H1 (cell line): ENCODE results near the gene CACUL1. TPM values are rescaled to one million over a fixed set of nuclear protein-coding genes. Genes with fewer than 3 reads are reported as not detected.

Source experiments
- CTCF ChIA-PET: fragments of 300-600 bp; sonication (Branson Sonifier 250); formaldehyde crosslinking; loops from one replicate; lab custom pipeline; 2021; ENCODE audit not compliant: partially characterized antibody; lab: Charles Lee
- POLR2A ChIA-PET: fragments of 300-600 bp; sonication (Branson Sonifier 250); formaldehyde crosslinking; loops from one replicate; lab custom pipeline; 2021; ENCODE audit warnings: inconsistent platforms; ENCODE audit not compliant: partially characterized antibody; lab: Charles Lee
- DNase-seq, 2 experiments: peaks; one replicate each; pipeline versions ENCODE4 v3.0.0 to v3.0.0-alpha.2; 2010 to 2022; ENCODE audit warnings: low spot score in 2 of 2, low read depth in 1 of 2, mixed read lengths in 1 of 2
- FAIRE-seq: peaks from 2 replicates; lab custom pipeline; 2011; peaks lifted over from hg19 to GRCh38; lab: Jason Lieb, UNC
- H2AFZ ChIP-seq: 2 replicates; pipeline ENCODE4 v1.8.1; 2012; ENCODE audit warnings: low read length, inconsistent platforms
- H2AK5ac ChIP-seq: 2 replicates; pipeline ENCODE4 v1.6.1; 2013; ENCODE audit warnings: low read depth, low read length
- H2BK120ac ChIP-seq: replicated peaks from 2 replicates; pipeline ENCODE3; 2013; ENCODE audit warnings: low read depth, low read length, inconsistent platforms
- H2BK12ac ChIP-seq: 2 replicates; pipeline ENCODE4 v1.6.1; 2013; ENCODE audit warnings: low read depth, low read length
- H2BK15ac ChIP-seq: 2 replicates; pipeline ENCODE4 v1.6.1; 2013; ENCODE audit warnings: low read length
- H2BK20ac ChIP-seq: 2 replicates; pipeline ENCODE4 v1.6.1; 2013; ENCODE audit warnings: low read length
- H2BK5ac ChIP-seq: 2 replicates; pipeline ENCODE4 v1.6.1; 2013; ENCODE audit warnings: low read depth, low read length
- H3K14ac ChIP-seq: 2 replicates; pipeline ENCODE4 v1.6.1; 2013; ENCODE audit warnings: inconsistent platforms; ENCODE audit not compliant: insufficient read length
- H3K18ac ChIP-seq: 2 replicates; pipeline ENCODE4 v1.6.1; 2013; ENCODE audit warnings: low read length; ENCODE audit errors: extremely low read depth
- H3K23ac ChIP-seq: 2 replicates; pipeline ENCODE4 v1.6.1; 2013; ENCODE audit warnings: inconsistent platforms; ENCODE audit not compliant: insufficient read length
- H3K23me2 ChIP-seq: 2 replicates; pipeline ENCODE4 v1.6.1; 2013; ENCODE audit warnings: low read depth, low read length
- H3K27ac ChIP-seq: 2 replicates; pipeline ENCODE4 v1.6.1; 2011; ENCODE audit warnings: low read depth, low read length, inconsistent platforms
- H3K27me3 ChIP-seq, 4 experiments: replicated peaks in 1 of 4; 1 replicate in 1 of 4; 2 replicates in 3 of 4; pipeline versions ENCODE4 v1.6.1 to v1.8.1; 2011 to 2013; ENCODE audit warnings: low read length in 3 of 4, mild to moderate bottlenecking in 3 of 4, inconsistent platforms in 2 of 4, mixed read lengths in 2 of 4, moderate library complexity in 1 of 4; ENCODE audit not compliant: control insufficient read depth in 3 of 4, insufficient read depth in 3 of 4; ENCODE audit errors: extremely low read depth in 1 of 4
- H3K36me3 ChIP-seq, 4 experiments: 2 replicates each; pipeline versions ENCODE4 v1.6.1 to v1.8.1; 2011 to 2013; ENCODE audit warnings: mild to moderate bottlenecking in 4 of 4, low read length in 3 of 4, moderate library complexity in 2 of 4, control low read depth in 1 of 4, inconsistent platforms in 1 of 4; ENCODE audit not compliant: insufficient read depth in 4 of 4, control insufficient read depth in 2 of 4
- H3K4ac ChIP-seq: replicated peaks from 2 replicates; pipeline ENCODE3; 2013; ENCODE audit warnings: low read length, low read depth, mixed read lengths, inconsistent platforms; ENCODE audit not compliant: insufficient read length
- H3K4me1 ChIP-seq, 4 experiments: replicated peaks in 1 of 4; 1 replicate in 1 of 4; 2 replicates in 3 of 4; pipeline versions ENCODE4 v1.6.1 to v1.8.1; 2011 to 2013; ENCODE audit warnings: low read length in 3 of 4, inconsistent platforms in 2 of 4, mixed read lengths in 1 of 4; ENCODE audit not compliant: insufficient read depth in 4 of 4, control insufficient read depth in 3 of 4
- H3K4me2 ChIP-seq, 2 experiments: 2 replicates each; pipeline versions ENCODE4 v1.6.1 to v1.8.1; 2011 to 2013; ENCODE audit warnings: low read depth in 2 of 2, low read length in 2 of 2, control low read depth in 1 of 2, inconsistent platforms in 1 of 2, mild to moderate bottlenecking in 1 of 2; ENCODE audit not compliant: insufficient read depth in 1 of 2
- H3K4me3 ChIP-seq, 4 experiments: fragments of 200-600, 300-600 bp in 1 of 4; sonication (generic), shearing (Covaris generic), sonication (Bioruptor Twin) in 1 of 4; 2 replicates each; pipeline versions ENCODE4 v1.5.1 to v1.8.1; 2011 to 2016; ENCODE audit warnings: low read length in 4 of 4, low read depth in 3 of 4, control low read depth in 2 of 4, inconsistent platforms in 2 of 4, mild to moderate bottlenecking in 2 of 4, mixed read lengths in 1 of 4, moderate library complexity in 1 of 4; ENCODE audit not compliant: insufficient read depth in 2 of 4; ENCODE audit errors: extremely low read depth in 1 of 4
- H3K56ac ChIP-seq: replicated peaks from 2 replicates; pipeline ENCODE3; 2013; ENCODE audit warnings: low read depth, mild to moderate bottlenecking, mixed read lengths, low read length, inconsistent platforms; ENCODE audit not compliant: insufficient read length
- H3K79me1 ChIP-seq: 2 replicates; pipeline ENCODE4 v1.6.1; 2013; ENCODE audit warnings: low read depth, low read length, control low read depth
- H3K79me2 ChIP-seq, 2 experiments: 2 replicates each; pipeline versions ENCODE4 v1.6.1 to v1.8.1; 2012 to 2013; ENCODE audit warnings: low read length in 2 of 2, mild to moderate bottlenecking in 2 of 2, inconsistent platforms in 1 of 2; ENCODE audit not compliant: insufficient read depth in 2 of 2, control insufficient read depth in 1 of 2
- H3K9ac ChIP-seq, 4 experiments: replicated peaks in 1 of 4; 1 replicate in 1 of 4; 2 replicates in 3 of 4; pipeline versions ENCODE4 v1.6.1 to v1.8.1; 2011 to 2013; ENCODE audit warnings: low read depth in 3 of 4, low read length in 3 of 4, control low read depth in 2 of 4, mild to moderate bottlenecking in 2 of 4, moderate library complexity in 2 of 4, inconsistent platforms in 1 of 4; ENCODE audit errors: extremely low read depth in 1 of 4
- H3K9me3 ChIP-seq, 2 experiments: 2 replicates each; pipeline versions ENCODE4 v1.6.1 to v1.8.1; 2012 to 2013; ENCODE audit warnings: mild to moderate bottlenecking in 2 of 2, moderate library complexity in 2 of 2, control low read depth in 1 of 2, inconsistent platforms in 1 of 2, low read depth in 1 of 2, low read length in 1 of 2, mixed read lengths in 1 of 2; ENCODE audit not compliant: insufficient read depth in 2 of 2
- H4K20me1 ChIP-seq, 2 experiments: replicated peaks in 1 of 2; 2 replicates each; pipeline versions ENCODE3 to v1.8.1; 2011 to 2013; ENCODE audit warnings: inconsistent platforms in 2 of 2, low read length in 2 of 2, mild to moderate bottlenecking in 1 of 2; ENCODE audit not compliant: insufficient read depth in 2 of 2, control insufficient read depth in 1 of 2
- H4K5ac ChIP-seq: 2 replicates; pipeline ENCODE4 v1.6.1; 2013; ENCODE audit warnings: low read length, low read depth, mixed read lengths, inconsistent platforms; ENCODE audit not compliant: insufficient read length
- H4K8ac ChIP-seq: 2 replicates; pipeline ENCODE4 v1.8.0; 2013; ENCODE audit warnings: mild to moderate bottlenecking, moderate library complexity, low read length, inconsistent platforms; ENCODE audit not compliant: insufficient read depth; ENCODE audit errors: extremely low read depth
- H4K91ac ChIP-seq: replicated peaks from 2 replicates; pipeline ENCODE3; 2013; ENCODE audit warnings: low read length, mixed read lengths, inconsistent platforms; ENCODE audit not compliant: insufficient read length
- CTCF ChIP-seq, 3 experiments: IDR thresholded peaks; 1 replicate in 2 of 3; 2 replicates in 1 of 3; pipeline versions ENCODE4 v1.5.1 to v1.6.1; 2011; ENCODE audit warnings: low read length in 3 of 3, mild to moderate bottlenecking in 3 of 3, inconsistent platforms in 2 of 3, low read depth in 1 of 3, moderate library complexity in 1 of 3; ENCODE audit not compliant: insufficient read depth in 1 of 3; ENCODE audit errors: control extremely low read depth in 1 of 3
- FOSL1 ChIP-seq: IDR thresholded peaks from 2 replicates; pipeline ENCODE4 v1.6.1; 2011; ENCODE audit warnings: mild to moderate bottlenecking, low read depth, low read length, moderate library complexity; ENCODE audit not compliant: insufficient read depth
- HDAC2 ChIP-seq, 2 experiments: fragments of 300-600 bp in 1 of 2; sonication (generic) in 1 of 2; IDR thresholded peaks; 2 replicates each; pipeline ENCODE4 v1.6.1; 2011 to 2012; ENCODE audit warnings: low read depth in 2 of 2, low read length in 2 of 2, mild to moderate bottlenecking in 2 of 2, moderate library complexity in 2 of 2, borderline replicate concordance in 1 of 2, inconsistent platforms in 1 of 2
- JUND ChIP-seq: IDR thresholded peaks from 2 replicates; pipeline ENCODE4 v1.6.1; 2011; ENCODE audit warnings: mild to moderate bottlenecking, improper control_type of control experiment, low read length
- NANOG ChIP-seq: IDR thresholded peaks from 2 replicates; pipeline ENCODE4 v1.6.1; 2011; ENCODE audit warnings: low read length, low read depth, mild to moderate bottlenecking, inconsistent platforms; ENCODE audit not compliant: insufficient read depth, poor library complexity, severe bottlenecking
- RFX5 ChIP-seq: IDR thresholded peaks from 2 replicates; pipeline ENCODE4 v1.6.1; 2011; ENCODE audit warnings: low read depth, low read length, improper control_type of control experiment, borderline replicate concordance
- SIX5 ChIP-seq: IDR thresholded peaks from 2 replicates; pipeline ENCODE4 v1.6.1; 2011; ENCODE audit warnings: mild to moderate bottlenecking, low read depth, low read length
- SP1 ChIP-seq: IDR thresholded peaks from 2 replicates; pipeline ENCODE4 v1.6.1; 2011; ENCODE audit warnings: low read depth, low read length
- SUZ12 ChIP-seq: fragments of 200-600 bp; sonication (generic); IDR thresholded peaks from 2 replicates; pipeline ENCODE4 v1.6.1; 2012; ENCODE audit warnings: mild to moderate bottlenecking, inconsistent platforms, low read length, moderate library complexity, mixed read lengths
- TBP ChIP-seq: IDR thresholded peaks from 2 replicates; pipeline ENCODE4 v1.6.1; 2011; ENCODE audit warnings: low read depth, low read length, improper control_type of control experiment
- WGBS, 2 experiments: shearing (Covaris generic) in 1 of 2; methylation state at CpG; one replicate each; pipeline versions ENCODE4 v1.1.6 to v1.1.7; 2013 to 2015; ENCODE audit warnings: low lambda C conversion rate in 2 of 2, mixed read lengths in 2 of 2, inconsistent platforms in 1 of 2, low coverage in 1 of 2, missing lambda C conversion rate in 1 of 2; ENCODE audit not compliant: insufficient replicate concordance in 2 of 2, insufficient coverage in 1 of 2, insufficient read length in 1 of 2; ENCODE audit errors: extremely low coverage in 1 of 2, missing lambda C conversion rate in 1 of 2; 5-methylcytosine and 5-hydroxymethylcytosine counted together
- polyA plus RNA-seq, 7 experiments: library from polyadenylated mRNA; depleted of rRNA in 3 of 7; stranded (reverse) in 5 of 7; unstranded in 2 of 7; fragments of >200 nt in 5 of 7; fragments of 200-250 nt in 2 of 7; gene quantifications; 1 replicate in 5 of 7; 2 replicates in 1 of 7; 4 replicates in 1 of 7; pipeline versions ENCODE4 v1.2.1 to v1.2.3, GENCODE V29; 2011 to 2013; ENCODE audit warnings: missing spikeins in 2 of 7, mixed read lengths in 2 of 7
- total RNA-seq: library from RNA; stranded (reverse); fragmentation: NEBNext Ultra II Directional; extraction: Animal tissue kit (Norgen Biotek cat#: 25700); gene quantifications from 2 replicates; pipeline ENCODE4 v1.2.1, GENCODE V29; 2021
- TF ChIP-seq, protein P1 (sequence below): IDR thresholded peaks from 2 replicates; pipeline ENCODE4 v1.6.1; 2012; ENCODE audit warnings: inconsistent platforms

CACUL1 gene
- total and polyA plus RNA-seq, 2 of the 8 experiments (the other 6 are each of a cell fraction or from before 2014, with no cell fraction given) = 6.5 to 34.2 TPM

DNA sequence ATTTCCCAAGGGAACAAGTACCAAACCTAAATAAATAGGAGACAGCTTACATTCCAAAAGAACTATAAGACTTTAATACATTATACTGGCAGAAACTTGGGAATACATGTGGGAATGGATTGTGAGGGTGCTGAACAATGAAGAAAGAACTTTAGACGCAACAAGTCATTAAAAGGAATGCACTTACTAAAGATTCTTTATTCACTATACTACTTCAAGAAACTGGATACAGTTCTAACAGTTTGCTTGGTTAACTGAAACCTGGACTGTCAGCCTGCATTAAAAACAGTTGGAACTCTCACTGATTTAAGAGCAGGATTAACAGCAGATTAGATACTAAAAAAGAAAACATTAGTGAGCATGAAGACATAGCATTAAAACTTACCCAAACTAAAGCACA, 12.0 kb downstream of the CACUL1 start:
- Histone ChIP-seq H3K27me3 (no peaks in the 10 kb centered on the region), H4K91ac (no peak overlapping the region), H2BK15ac (no peak overlapping the region), H3K27ac (no peak overlapping the region), H3K14ac (no peak overlapping the region), H3K18ac (no peak overlapping the region), H3K23me2 (no peaks in the 10 kb centered on the region), H4K5ac (no peak overlapping the region), H3K79me1 (peaks cover 2% of the 10 kb centered on the region; the same call in 1 of the 2 replicates), H3K23ac (no peak overlapping the region), H2BK12ac (no peak overlapping the region), H2BK120ac (no peak overlapping the region), H3K4ac (no peak overlapping the region), H4K20me1 (peaks cover 10 to 17% of the 10 kb centered on the region in 2 experiments), H4K8ac (no peak overlapping the region), H3K79me2 (peaks cover 17 to 97% of the 10 kb centered on the region in 2 experiments), H3K4me1 (peaks cover 0 to 4% (median 0%) of the 10 kb centered on the region in 4 experiments; a peak in 2 of 7 replicates), H2BK5ac (no peak overlapping the region), H2BK20ac (no peak overlapping the region), H3K9ac (no peak overlapping the region), H3K4me3 (no peak overlapping the region), H3K4me2 (no peak overlapping the region), H3K56ac (no peak overlapping the region), H2AK5ac (no peak overlapping the region), H3K9me3 (no peaks in the 10 kb centered on the region), H3K36me3 (no peaks in the 10 kb centered on the region), H2AFZ (no peak overlapping the region)
- 85% methylated on average over 1 of the region's 1 CpG; no CpG with 5 or more reads in 1 of the 2 experiments for WGBS, 2 experiments
- POLR2A ChIA-PET = interaction anchor here (1.0 to 1.5 kb wide), 2 partner anchors 10 to 12 kb away, joined by 4 to 6 read pairs; partner anchors contain the start of gene CACUL1
- no peak for DNase-seq
- FAIRE-seq = no peak
- CTCF ChIA-PET = no interaction called here
- TF ChIP-seq SUZ12 (no peak), HDAC2 (IDR thresholded peaks at IDR 0.05; ENCODE audit: borderline replicate concordance in 1 of 2, low read depth in 2 of 2, low read length in 2 of 2) (no peak), JUND (no peak), SP1 (no peak), CTCF (IDR thresholded peaks at IDR 0.05; ENCODE audit: control extremely low read depth in 1 of 3, insufficient read depth in 1 of 3, low read depth in 1 of 3, low read length in 3 of 3) (no peak), RFX5 (no peak), SIX5 (no peak), NANOG (no peak), TBP (no peak), FOSL1 (no peak)
- TF ChIP-seq, protein P1, sequence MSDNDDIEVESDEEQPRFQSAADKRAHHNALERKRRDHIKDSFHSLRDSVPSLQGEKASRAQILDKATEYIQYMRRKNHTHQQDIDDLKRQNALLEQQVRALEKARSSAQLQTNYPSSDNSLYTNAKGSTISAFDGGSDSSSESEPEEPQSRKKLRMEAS = no peak
